A172 (cell line): Measurements from ENCODE around the gene SNRPE. TPM values are rescaled to one million over a fixed set of nuclear protein-coding genes. Genes with fewer than 3 reads are reported as not detected.
A peak's percentile ranks its signal among the peaks of the same experiment; 100 is the strongest.
"Not testable (repeated sequence)": the region's sequence is repeated elsewhere in the genome, so short reads cannot be mapped to it uniquely, and the experiment has no call there.

Experiments
- DNase-seq: peaks from one replicate; pipeline ENCODE4 v3.0.0-alpha.2; 2015; ENCODE audit warnings: low spot score
- total RNA-seq: library from RNA; depleted of rRNA; stranded (reverse); fragments of >200 nt; shearing (Covaris generic); gene quantifications from 2 replicates; pipeline ENCODE4 v1.2.3, GENCODE V29; 2014; rRNA removed

Gene SNRPE
- 217 and 285 TPM in 2 replicates for total RNA-seq

DNA sequence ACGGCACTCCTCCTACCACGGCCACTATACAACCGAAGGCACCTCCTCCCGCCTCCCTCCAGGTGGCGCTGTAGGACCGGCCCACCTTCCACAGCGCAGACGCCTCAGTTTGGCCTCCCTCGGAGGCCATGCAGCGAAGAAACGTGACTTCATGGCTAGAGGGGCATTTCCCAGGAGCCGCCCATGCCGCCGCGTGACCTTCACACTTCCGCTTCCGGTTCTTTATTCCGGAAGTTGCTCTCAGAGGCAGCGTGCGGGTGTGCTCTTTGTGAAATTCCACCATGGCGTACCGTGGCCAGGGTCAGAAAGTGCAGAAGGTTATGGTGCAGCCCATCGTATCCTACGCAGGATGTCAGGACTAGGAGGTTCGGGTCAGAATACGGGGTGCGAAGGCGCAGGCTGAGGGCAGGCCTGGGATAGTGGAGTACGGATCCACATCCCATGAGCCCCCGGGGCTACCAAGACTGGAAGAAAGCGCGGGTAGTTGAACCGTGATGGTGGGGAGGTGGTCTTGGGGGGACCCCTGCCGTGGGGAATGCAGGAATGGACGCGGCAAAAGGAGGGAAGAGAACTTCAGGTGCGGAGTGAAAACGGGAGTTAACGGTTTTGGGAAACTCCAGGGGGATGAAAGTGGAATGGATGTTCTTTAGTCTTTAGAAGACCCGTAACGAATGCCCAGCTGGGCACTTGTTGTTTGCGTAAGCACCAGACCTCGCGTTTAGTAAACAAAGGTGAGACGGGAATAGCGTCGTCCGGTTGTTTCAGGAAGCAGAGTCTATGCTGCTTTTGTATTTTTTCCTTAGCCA is at the start of gene SNRPE:
SNRPE (plus strand) TSS at position 221 of the 806 bp plus-strand sequence; CDS start at position 282, 61 bp downstream.
- DNase-seq = peak; percentile 98

GRCh38 chr1:203813581-203814341 is 47.6 kb upstream of the SNRPE start:
- no peak for DNase-seq

DNA sequence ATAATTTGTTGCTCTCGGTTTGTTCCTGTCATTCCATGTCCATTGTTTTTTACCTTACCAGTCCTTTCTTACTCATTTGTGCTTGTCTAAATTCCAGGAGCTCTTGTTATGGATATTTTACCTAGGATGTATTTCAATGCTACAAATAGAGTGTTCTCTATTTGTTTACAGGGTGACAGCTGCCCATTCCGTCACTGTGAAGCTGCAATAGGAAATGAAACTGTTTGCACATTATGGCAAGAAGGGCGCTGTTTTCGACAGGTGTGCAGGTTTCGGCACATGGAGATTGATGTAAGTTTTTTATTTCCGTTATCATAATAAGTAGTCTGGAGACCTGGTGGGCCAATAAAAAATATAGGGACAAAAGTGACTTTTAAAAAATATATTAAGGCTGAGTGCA is 43.0 kb upstream of the SNRPE start:
- no peak for DNase-seq

GRCh38 chr1:203823306-203823705 is 38.1 kb upstream of the SNRPE start:
- DNase-seq = no peak

GRCh38 chr1:203826175-203826574 is 35.2 kb upstream of the SNRPE start:
- no peak for DNase-seq

DNA sequence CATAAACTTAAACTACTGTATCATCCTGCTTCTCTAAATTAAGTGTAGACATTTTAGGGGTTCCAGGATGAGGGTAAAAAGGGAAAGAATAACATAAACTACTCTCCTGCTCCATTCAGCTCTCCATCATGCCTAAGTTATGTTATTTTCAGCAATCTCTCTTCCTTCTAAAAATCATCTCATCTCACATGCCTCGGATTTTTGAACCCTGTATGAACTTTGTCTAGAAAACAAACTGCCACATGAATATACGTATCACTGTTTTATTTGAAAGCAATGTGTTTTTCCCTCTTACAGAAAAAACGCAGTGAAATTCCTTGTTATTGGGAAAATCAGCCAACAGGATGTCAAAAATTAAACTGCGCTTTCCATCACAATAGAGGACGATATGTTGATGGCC is 33.4 kb upstream of the SNRPE start:
- DNase-seq = no peak

DNA sequence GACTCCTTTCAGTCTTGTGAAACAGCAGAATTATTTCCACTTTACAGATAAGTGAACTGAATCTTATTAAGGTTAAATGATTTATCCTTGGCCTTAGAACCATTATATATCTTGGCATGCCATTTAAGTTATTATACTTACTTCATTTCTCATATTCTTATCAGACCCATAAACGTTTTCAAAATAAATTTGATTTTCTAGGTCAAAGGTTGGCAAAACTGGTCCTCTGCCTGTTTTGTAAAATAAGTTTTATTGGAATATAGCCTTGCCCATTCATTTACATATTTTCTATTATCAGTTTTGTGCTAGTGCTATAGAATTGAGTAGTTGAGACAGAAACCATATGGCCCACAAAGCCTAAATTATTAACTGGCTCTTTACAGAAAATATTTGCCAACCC is 32.9 kb upstream of the SNRPE start:
- DNase-seq = no peak

GRCh38 chr1:203829247-203829646 is 32.2 kb upstream of the SNRPE start:
- DNase-seq = not testable (repeated sequence)

GRCh38 chr1:203835476-203835875 is 25.9 kb upstream of the SNRPE start:
- no peak for DNase-seq

DNA sequence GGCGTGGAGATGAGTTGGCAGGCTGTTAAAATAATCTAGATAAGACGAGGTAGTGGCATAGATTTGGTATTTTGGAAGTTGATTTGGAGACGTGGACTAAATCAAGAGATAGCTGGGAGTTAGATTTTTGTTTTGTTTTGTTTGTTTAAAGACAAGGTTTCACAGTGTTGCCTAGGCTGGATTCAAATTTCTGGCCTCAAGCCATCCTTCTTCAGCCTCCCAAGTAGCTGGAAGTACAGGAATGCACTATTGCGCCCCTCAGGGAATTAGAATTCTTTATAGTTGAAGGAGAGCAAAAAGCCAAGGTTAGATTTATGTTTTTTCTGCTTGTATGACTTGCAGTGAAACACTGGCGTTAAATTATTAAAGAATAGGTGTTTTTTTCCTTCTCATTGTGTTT is 22.3 kb upstream of the SNRPE start:
- peak; percentile 27 for DNase-seq

- no peak for DNase-seq
Measured at GRCh38 chr1:203840208-203840808, 21.1 kb upstream of the SNRPE start.

DNA sequence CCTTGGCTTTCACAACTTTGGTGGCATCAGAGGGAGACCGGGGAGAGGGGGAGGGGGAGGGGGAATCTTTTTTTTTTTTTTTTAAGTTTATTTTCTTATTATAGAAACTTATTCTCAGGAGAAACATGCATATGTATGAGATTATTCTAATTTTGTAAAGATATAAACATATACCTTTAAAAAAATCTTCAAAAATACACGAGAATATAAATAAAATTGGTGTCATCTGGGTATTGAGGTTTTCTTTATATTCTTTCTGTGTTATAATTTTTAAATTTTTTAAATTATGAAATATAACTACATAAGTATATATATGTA is 18.9 kb upstream of the SNRPE start:
- no peak for DNase-seq

GRCh38 chr1:203843435-203843834 is 18.0 kb upstream of the SNRPE start:
- DNase-seq = no peak

- not testable (repeated sequence) for DNase-seq
Measured at GRCh38 chr1:203853112-203853511, 8.3 kb upstream of the SNRPE start.

GRCh38 chr1:203858055-203858454 is 3.3 kb upstream of the SNRPE start:
- peak; percentile 83 for DNase-seq

GRCh38 chr1:203858975-203859374 is 2.4 kb upstream of the SNRPE start:
- no peak for DNase-seq

DNA sequence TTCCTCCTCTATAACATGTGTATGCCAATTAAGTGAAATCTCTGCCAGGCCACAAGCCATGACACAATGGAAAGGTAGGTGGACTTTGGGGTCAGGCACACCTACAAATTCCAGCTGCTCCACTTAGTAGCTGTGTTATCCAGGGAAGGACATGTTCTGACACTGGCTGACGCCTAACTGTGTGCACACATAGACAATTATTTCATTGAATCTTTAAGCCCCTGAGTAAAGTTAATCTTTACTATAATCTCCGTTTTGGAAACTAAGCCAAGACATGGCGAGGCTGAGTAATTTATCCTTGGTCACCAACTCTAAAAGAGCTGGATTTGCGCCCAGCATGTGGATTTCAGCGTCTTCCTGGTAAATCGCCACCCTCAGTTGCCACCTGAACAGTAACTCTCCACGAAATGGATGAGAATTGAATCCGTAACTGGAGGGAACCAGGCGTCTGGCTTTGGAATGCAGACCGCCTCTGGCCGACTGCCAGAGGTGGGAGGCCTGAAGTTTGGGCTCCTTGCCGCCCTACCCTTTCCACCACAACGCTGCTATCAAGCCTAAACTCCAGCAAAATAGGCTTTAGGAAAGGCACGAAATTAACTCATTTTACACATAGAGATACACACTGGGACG is 888 bp upstream of the SNRPE start:
- DNase-seq = peak; percentile 73

DNA sequence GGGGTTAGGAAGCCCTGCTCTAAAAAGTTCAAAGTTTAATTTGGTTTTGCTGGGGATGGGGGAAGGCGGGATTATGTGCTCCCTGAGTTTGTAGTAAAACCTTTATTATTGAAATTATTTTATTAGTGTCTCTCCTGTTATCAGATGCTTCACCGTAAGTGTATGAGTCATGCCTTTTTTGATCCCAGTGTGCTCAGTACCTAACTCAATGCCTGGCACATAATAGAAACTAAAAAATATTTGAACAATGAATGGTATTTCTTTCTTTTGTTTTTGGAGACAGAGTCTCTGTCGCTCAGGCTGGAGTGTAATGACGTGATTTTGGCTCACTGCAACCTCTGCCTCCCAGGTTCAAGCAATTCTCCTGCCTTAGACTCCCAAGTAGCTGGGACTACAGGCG is 6.4 kb downstream of the SNRPE start:
- DNase-seq = no peak

GRCh38 chr1:203870245-203870644 is 8.8 kb downstream of the SNRPE start:
- no peak for DNase-seq

GRCh38 chr1:203871114-203871880 is 9.9 kb downstream of the SNRPE start:
- peak; percentile 73 for DNase-seq

DNA sequence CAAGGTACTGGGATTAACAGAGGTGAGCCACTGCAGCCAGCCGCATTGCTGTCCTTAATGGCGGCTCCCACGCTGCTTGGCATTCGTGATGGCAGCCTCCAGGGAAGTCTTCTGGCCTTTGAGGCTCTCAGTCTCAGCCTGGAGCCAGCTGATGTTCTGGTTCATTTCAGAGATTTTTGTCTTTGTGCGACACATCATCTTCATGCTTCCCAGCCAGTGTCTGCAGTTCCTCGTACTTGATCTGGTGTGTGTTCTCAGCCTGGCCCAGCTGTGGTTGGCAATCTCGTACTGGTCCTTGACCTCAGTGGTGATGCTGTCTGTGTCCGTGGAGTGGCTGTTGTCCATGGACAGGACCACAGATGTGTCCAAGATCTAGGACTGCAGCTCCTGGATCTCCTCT is 11.7 kb downstream of the SNRPE start:
- DNase-seq = no peak

DNA sequence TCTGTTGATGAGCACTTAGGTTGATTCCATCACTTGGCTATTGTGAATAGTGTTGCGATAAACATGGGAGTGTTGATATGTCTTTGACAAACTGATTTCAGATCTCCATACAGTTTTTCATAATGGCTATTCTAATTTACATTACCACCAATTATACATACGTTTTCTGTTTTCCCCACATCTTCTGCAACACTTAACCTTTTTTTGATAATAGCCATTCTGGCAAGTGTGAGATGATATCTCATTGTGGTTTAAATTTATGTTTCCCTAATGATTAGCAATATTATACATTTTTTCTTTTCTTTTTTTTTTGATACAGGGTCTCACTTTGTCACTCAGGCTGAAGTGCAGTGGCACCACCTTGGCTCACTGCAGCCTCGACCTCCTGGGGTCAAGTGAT is 17.0 kb downstream of the SNRPE start:
- no peak for DNase-seq
